ENCODE measurements around the gene CLN3.
"Not testable (repeated sequence)": the region's sequence is repeated elsewhere in the genome, so short reads cannot be mapped to it uniquely, and the experiment has no call there.

The CLN3 gene

DNA sequence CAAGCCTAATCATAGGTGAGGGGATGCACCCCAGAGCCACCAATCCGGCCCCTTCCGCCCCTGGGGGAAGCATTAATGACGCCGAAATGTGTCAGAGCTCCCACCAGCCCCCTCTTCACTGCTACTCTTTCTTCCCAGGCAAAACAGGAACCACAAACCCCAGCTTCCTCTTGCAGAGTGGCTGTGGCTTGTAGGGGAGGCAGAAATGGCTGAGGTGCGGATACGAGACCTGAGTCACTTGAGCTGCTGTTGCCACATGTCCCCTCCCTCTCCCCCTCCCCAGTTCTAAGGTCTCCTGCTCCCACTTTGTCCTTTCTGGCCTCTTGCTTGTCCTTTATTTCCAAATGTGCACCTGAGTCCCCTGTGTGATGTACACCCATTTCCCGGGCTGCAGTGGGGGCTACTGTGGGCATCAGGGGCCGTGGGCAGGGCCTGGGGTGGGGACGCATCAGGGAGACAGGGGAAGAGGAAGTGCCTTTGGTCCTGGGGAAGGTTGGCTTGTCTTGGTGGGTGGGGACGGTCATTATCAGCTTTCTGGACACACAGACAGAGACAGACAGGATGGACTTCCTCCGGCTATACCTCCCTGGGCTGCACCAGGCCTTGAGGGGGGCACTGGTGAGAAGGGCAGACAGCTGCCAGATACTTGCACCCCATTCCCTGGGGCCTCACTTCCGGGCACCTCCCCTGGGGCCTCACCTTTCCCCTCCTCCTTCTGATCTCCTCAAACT is 2.4 kb upstream of the CLN3 start, which contains the start of gene APOBR:
Gene APOBR, plus strand, starts transcription at position 523 of the 731 bp plus-strand sequence. Its CDS starts 39 bp downstream, at position 562.
- peak; percentile 20 to 30 for DNase-seq

DNA sequence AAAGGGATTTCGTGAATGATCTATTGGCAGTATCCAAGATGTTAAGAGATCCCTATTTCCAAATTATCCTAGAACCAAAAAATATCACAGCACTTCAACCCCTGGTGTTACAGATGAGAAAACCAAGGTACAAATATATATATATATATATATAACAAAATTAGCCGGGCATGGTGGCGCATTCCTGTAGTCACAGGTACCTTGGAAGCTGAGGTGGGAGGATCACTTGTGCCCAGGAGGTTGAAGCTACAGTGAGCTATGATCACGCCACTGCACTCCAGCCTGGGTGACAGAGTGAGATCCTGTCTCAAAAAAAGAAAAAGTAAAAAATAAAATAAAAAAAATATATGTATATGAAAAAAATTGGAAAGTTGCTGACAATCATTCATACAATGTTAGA is 637 bp upstream of the CLN3 start:
- no peak for DNase-seq

- DNase-seq: no peak
Observed at GRCh38 chr16:28491230-28491969, 474 bp downstream of the CLN3 start.

- DNase-seq: no peak
Observed at GRCh38 chr16:28486266-28486665, 5.6 kb downstream of the CLN3 start.

GRCh38 chr16:28483361-28483760 is 8.5 kb downstream of the CLN3 start:
- DNase-seq: not testable (repeated sequence)

- no peak for DNase-seq
Observed at GRCh38 chr16:28482026-28482425, 9.8 kb downstream of the CLN3 start.

GRCh38 chr16:28478506-28479180 is 13.2 kb downstream of the CLN3 start:
- no peak for DNase-seq

DNA sequence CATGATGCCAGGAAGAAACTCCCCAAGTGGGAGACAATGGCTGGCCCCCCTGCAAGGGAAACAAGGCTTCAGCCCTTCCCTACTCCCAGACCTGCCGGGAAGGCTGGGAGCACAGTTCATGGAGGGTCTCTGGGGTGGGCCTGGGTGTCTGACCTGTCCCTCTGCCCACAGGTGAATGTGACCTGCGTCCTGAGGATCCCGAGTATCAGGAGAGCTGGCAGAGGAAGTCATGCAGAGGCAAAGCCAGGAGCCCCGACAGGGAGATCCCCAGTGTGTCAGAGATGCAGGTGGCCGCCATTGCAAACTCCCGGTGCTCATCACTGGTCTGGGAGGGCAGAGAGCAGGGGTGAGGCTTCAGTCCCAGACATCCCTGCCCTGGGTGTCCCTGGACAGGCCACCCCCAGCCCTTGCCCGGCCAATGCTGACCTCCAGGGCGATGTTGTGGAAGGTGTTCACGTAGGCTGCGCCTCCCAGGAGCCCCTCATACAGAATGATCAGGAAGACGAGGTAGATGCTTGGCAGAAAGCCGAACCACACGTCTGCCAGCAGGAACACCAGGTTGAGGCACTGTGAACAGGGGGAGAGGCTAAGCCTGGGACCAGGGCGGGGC is 14.5 kb downstream of the CLN3 start:
- DNase-seq: no peak

DNA sequence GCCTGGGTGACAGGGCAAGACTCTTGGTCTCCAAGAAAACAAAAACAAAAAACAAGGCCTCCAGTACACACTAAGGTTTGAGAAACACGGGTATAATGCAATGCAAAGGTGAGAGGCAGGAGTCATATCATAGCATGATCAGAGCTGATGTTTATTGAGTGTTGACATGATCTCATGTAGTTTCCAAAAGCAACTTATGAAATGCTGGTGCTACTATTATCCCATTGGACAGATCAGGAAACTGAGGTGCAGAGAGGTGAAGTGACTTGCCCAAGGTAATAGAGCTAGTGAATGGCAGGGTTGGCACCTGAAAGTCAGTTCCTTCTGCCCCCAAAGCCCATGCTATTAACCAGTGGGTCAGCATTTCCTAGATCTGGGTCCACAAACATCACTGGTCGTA is 16.7 kb downstream of the CLN3 start:
- no peak for DNase-seq

DNA sequence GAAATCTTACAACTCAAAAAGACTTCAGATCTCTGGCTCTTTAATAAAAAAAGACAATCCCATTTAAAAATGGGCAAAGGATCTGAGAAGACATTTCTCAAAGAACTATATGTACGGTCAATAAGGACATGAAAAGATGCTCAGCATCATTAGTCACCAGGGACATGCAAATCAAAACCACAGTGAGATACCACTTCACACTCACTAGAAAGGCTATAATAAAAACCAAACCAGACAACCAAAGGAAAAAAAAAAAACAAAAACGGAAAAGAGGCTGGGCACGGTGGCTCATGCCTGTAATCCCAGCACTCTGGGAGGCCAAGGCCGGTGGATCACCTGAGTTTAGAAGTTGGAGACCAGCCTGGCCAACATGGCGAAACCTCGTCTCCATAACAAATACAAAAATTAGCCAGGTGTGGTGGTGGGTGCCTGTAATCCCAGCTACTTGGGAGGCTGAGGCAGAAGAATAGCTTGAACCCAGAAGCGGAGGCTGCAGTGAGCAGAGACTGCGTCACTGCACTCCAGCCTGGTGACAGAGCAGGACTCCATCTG is 18.1 kb downstream of the CLN3 start:
- DNase-seq: no peak

DNA sequence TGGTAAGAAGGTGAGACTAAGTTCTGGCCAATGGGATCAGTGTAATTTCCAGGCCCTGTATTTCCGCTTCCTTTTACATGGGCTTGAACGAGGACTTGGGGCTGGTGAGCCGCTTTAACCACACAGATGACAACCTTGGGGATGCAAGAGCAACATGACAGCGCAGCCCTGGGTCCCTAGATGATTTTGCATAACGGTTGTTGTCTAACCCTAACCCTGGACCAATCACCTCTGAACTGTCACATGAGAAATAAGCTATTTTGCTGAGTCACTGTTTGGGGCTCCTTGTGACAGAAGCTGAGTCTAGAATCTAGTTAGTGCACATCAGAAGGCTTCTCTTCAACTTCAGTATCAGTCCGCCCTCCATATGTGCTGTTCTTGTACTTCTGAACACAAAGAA is 44.8 kb downstream of the CLN3 start:
- DNase-seq: not testable (repeated sequence)

DNA sequence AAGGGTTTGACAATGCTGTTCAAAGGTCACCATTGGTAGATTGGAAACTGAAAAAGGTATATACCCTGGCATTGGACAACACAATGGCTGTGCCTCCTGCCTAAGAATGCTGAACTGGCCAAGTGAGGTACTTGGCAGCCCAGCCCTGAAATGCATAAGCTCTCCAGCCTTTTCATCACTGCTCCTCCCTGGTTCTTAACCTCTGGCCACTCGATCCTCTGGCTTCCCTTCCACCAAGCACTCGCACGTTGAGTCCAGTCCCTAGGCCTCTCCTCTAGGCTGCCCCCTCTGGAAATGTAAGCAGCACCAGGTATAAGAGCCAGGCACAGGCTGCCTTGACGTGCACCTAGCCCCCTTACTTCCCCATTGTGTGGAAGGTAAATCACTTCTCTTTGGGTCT is 45.5 kb downstream of the CLN3 start:
- not testable (repeated sequence) for DNase-seq

DNA sequence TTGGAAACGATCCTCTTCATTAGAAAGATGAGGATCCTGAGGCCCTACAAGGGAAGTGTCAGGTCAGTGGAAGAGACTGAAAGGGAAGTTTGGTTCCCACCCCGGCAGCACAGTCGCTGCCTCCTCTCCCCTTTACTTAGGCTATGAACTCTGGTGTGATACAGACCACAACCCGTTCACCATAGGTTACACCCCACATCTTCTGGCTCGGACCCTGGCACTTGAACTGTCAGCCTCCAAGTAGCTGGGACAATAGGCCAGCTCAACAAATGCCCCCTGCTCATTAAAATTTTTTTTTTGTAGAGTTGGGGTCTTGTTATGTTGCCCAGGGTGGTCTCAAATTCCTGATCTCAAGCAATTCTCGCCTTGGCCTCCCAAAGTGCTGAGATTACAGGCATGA is 47.9 kb downstream of the CLN3 start:
- not testable (repeated sequence) for DNase-seq

DNA sequence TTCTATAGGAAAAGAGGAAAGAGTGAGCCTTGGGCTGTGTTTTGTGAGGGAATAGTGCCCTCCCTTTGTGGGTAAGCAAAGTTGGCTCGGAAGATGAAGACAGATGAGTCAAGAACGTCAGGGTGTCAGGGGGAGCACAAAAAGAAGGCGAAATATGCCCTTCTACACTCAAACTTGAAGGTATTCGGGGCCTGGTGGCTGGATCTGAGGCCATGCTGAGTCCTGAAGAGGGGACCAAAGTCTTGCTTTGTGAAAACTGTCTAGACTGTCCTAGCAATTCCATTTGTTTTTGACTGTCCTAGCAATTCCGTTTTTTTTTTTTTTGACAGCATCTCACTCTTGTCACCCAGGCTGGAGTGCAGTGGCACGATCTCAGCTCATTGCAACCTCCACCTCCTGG is 53.0 kb downstream of the CLN3 start:
- DNase-seq: not testable (repeated sequence)

GRCh38 chr16:28435340-28435739 is 56.5 kb downstream of the CLN3 start:
- DNase-seq: not testable (repeated sequence)
